HG02870 (cell line): ENCODE results near the gene RGN.
"Not testable (repeated sequence)": the region's sequence is repeated elsewhere in the genome, so short reads cannot be mapped to it uniquely, and the experiment has no call there.

Experiments used
- ATAC-seq: cut with Tn5 transposase; IDR thresholded peaks from one replicate; pipeline ENCODE4 v1.9.1; 2021; ENCODE audit warnings: mild to moderate bottlenecking, moderate library complexity; ENCODE audit not compliant: unreplicated experiment

RGN gene

DNA sequence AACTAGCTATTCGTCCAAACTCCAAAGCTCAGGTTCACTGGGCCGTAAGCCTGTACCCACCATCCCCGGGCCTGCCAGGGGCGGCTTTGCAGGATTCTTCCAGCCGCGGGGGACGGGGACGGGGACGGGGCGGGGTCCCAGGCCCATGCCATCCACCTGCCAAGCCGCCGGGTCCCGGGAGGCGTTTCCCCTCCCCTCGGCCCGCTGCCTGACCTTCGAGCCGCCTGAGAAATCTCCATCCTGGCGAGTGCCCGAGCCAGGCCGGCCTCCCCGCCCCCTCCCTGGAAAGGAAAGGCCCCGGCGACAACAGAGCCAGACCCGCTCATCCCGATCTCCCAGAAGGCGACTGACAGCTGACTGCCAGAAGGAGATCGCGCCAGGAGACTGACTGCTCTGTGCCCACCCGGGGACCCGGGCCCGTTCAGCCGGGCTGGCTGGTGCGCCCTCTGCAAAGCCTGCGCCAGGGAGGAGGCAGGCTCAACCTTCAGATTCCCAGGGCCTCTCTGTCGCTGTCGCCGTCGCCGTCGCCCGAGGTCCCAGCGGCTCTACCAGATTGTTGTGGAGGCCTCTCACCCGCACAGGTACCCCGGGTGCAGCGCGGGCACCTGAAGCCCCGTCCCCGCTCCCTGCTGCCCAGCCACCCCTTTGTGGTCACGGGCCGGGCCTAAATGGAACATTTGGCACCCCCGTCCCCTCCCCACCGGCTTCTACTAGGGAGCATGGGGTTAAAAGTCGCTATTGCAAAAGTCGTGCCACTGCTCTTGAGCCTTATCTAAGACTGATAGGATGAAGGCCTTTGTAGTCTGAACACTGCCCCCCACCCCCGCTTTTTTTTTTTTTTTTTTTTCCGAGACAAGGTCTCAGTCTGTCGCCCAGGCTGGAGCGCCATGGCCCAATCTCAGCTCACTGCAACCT lies at the start of gene RGN:
RGN (plus strand) TSS at position 315 of the 915 bp plus-strand sequence. CDS start 2,702 bp downstream, outside the sequence.
- ATAC-seq: no peak

GRCh38 chrX:47030339-47030738 lies 47.9 kb upstream of the RGN start:
- no peak for ATAC-seq

DNA sequence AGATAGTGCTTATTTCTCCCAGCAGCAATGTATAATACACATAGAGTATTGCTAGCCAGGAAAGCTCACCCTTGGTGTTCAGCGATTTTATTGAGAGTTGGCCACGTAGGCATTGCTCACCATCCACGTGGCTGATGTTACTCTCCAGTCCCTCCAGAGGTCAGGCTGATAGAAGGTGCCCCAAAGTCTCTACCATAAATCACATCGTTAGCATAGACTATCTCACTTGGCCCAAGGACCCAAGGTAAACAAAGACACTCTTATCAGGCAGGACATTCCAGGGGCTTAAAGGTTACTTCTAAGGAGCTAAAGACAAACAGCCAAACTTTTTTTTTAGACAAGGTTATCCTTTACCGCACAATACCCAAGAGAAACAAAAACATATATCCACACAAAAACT lies 30.3 kb upstream of the RGN start:
- ATAC-seq: no peak

GRCh38 chrX:47059142-47059874 lies 18.9 kb upstream of the RGN start:
- ATAC-seq: no peak

- ATAC-seq: no peak
These were observed 17.5 kb upstream of the RGN start for GRCh38 chrX:47060708-47061107.

GRCh38 chrX:47061238-47061919 lies 16.9 kb upstream of the RGN start:
- no peak for ATAC-seq

- ATAC-seq: no peak
These were observed 15.1 kb upstream of the RGN start for GRCh38 chrX:47063179-47063578.

GRCh38 chrX:47068214-47068613 lies 10.0 kb upstream of the RGN start:
- ATAC-seq: no peak

GRCh38 chrX:47068720-47069119 lies 9.5 kb upstream of the RGN start:
- no peak for ATAC-seq

DNA sequence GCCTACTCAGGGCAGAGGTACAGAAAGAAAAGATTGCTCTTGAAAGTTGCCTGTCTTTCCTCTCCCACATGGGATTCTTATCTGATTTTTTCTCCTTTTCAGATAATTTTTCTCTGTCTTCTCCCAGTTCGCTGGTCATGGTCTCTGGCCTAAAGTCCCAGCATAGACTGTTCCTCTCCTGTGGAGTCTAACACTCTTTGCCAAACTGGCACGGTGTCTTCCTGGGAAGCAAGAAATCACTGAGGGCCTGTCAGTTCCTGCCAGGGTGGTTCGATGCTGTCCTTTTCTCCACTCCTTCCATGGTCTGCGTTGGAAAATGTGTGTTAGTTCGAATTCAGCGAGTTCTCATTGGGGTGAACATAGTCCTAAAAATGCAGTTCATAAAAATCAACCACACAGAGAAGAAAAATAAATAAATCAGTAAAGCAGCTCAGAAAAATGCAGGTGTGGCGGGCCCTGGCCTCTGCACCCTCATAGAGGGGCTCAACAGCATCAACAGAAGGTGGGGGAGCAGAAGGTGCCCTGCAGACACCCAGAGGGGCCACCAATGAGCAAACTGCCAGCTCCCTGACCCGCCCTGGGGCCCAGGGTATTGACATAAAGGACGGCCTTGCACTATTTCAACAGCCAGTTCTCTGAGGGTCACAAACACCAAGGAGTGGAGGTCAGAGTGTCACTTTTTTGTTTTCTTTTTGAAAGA lies 2.1 kb downstream of the RGN start:
- no peak for ATAC-seq

DNA sequence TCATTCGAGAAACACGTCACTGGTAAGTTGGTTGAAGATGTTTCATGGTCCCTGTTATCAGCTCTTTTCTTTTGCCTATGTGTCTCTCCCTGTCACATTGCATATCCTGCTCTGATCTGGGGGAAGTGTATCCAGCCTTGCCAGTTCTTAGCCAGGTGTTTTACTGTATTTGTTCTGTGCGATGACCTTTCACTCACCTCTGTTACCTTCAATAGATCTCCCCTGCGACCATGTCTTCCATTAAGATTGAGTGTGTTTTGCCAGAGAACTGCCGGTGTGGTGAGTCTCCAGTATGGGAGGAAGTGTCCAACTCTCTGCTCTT lies 2.6 kb downstream of the RGN start:
- no peak for ATAC-seq

DNA sequence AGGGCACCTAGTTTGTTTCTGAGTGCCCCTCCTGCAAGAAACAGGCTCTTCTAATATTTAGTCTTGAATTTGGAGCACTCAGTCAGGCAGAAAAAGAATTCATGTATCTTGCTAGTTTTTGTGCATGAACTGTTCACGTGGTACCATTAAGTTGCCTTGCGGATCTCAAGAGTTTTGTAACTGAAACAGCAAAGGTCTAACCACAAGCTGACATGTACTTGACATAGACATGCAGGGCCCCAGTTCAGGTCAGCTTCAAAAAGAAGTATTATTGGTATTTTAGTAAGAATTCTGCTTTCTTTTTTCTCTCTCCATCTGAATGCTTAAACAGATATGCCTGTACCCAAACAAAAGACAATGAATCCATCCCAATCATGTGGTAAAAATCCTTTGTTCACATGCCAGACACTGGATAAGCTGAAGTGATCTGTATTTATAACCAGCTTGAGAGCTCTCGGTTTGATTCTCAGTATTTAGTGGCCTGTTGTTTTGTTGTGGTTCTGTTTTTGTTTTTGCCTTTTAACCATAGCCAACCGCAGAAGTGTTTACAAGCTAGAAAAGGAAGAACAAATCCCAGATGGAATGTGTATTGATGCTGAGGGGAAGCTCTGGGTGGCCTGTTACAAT lies 13.0 kb downstream of the RGN start:
- ATAC-seq: no peak

DNA sequence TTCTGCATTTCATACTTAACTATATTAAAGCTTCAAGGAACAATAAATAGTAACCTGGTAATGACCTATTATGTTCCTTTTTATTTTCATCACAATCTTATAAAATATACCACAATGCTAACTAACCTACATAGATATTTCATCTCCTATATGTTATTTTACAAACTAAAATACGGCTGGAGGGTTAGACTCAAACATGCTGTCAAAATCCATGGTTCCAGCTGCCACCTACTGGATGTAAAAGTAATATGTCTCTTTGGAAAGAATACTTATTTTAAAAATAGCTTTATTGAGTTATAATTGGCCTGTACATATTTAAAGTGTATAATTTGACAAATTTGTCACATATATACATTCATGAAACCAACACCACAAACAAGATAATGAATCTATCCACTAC lies 15.0 kb downstream of the RGN start:
- ATAC-seq: no peak

GRCh38 chrX:47093860-47094259 lies 15.6 kb downstream of the RGN start:
- no peak for ATAC-seq

DNA sequence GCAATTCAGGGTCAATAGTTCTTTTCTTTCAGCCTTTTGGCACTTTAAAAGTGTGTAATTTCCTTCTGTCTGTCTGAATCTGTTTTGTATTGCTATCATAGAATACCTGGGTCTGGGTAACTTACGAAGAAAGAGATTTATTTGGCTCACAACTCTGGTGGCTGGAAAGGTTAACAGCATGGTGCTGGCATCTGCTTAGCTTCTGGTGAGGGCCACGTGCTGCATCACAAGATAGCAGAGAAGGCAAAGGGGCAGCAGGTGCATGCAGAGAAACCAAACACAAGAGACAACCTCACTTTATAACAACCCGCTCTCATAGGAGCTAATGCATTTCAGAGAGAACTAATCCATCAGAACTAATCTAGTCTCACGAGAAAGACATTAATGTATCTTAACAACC lies 18.8 kb downstream of the RGN start:
- no peak for ATAC-seq

- ATAC-seq: no peak
These were observed 20.3 kb downstream of the RGN start for GRCh38 chrX:47098338-47099094.

DNA sequence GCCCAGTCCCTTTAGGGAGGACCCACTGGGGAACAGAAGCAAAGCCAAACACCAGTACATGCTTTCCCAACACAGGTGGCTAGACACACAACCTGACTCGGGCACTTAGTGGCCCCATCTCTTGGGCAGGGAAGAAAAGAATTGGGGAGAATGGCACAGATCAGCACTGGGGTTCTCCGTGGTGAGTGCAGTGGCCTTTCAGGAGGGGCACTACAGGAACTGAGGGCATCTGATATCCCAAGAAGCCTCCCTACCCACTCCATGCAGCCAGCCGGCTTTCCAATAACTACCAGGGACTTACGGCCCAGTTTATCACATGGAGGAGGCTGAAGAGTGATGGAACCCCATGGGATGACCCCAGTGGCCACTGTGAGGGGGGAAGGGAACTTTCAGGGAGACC lies 23.0 kb downstream of the RGN start:
- ATAC-seq: no peak

DNA sequence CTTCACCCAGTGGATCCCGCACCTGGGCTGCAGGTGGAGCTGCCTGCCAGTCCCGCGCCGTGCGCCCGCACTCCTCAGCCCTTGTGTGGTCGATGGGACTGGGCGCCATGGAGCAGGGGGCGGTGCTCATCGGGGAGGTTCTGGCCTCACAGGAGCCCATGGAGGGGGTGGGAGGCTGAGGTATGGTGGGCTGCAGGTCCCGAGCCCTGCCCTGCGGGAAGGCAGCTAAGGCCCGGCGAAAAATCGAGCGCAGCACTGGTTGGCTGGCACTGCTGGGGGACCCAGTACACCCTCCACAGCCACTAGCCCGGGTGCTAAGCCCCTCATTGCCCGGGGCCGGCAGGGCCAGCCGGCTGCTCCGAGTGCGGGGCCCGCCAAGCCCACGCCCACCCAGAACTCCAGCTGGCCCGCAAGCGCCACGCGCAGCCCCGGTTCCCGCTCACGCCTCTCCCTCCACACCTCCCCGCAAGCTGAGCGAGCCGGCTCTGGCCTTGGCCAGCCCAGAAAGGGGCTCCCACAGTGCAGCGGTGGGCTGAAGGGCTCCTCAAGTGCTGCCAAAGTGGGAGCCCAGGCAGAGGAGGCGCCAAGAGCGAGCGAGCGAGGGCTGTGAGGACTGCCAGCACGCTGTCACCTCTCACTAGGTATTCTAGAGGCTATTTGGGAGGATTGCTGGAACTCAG lies 32.8 kb downstream of the RGN start:
- ATAC-seq: not testable (repeated sequence)

DNA sequence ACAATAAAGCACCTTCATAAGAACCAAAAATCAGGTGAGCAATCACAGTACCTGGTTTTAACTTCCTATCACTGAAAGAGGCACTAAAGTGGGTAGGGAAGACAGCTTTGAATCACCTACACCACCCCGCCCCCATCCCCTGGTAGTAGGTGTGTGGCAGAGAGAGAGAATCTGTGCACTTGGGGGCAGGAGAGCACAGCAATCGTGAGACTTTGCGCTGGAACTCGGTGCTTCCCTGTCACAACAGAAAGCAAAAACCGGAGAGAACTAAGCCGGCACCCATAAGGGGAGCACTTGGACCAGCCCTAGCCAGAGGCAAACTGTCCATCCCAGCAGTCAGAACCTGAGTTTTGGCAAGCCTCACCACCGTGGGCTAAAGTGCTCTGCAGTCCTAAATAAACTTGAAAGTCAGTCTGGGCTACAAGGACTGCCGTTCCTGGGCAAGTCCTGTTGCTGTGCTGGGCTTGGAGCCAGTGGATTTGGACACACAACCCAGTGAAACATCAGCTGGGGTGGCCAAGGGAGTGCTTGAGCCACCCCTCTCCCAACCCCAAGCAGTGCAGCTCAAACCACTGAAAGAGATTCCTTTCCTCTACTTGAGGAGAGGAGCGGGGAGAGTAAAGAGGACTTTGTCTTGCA lies 34.2 kb downstream of the RGN start:
- ATAC-seq: no peak
